Activated T-helper 17 cell treated with anti-CD3 and anti-CD28 coated beads, Interleukin-2, amount 50 U/mL, for 72 hours (primary cell): Measurements from ENCODE around the gene YPEL4. TPM values are rescaled to one million over a fixed set of nuclear protein-coding genes. Genes with fewer than 3 reads are reported as not detected.

Experiments
- ATAC-seq: fragments of 150-1000 bp; cut with Tn5 transposase; replicated peaks from 2 replicates; pipeline ENCODE4 v1.10.0; 2021; ENCODE audit warnings: mild to moderate bottlenecking, moderate library complexity
- H3K27ac Mint-ChIP-seq: one replicate; pipeline ENCODE4 v1.8.0; 2022; ENCODE audit warnings: mixed read lengths
- H3K27me3 Mint-ChIP-seq: one replicate; pipeline ENCODE4 v1.8.0; 2022; ENCODE audit warnings: mixed read lengths
- H3K36me3 Mint-ChIP-seq: one replicate; pipeline ENCODE4 v1.8.0; 2022; ENCODE audit warnings: low read depth, mild to moderate bottlenecking, mixed read lengths
- H3K4me1 Mint-ChIP-seq: one replicate; pipeline ENCODE4 v1.8.0; 2022; ENCODE audit warnings: mixed read lengths
- H3K4me3 Mint-ChIP-seq: one replicate; pipeline ENCODE4 v1.8.0; 2022; ENCODE audit warnings: mild to moderate bottlenecking, mixed read lengths
- H3K9me3 Mint-ChIP-seq: one replicate; pipeline ENCODE4 v1.8.0; 2022; ENCODE audit warnings: mixed read lengths
- total RNA-seq, 2 donors: library from RNA; stranded (reverse); gene quantifications; one replicate each; pipeline ENCODE4 v1.2.3, GENCODE V29; 2022

The YPEL4 gene
- total RNA-seq, 2 donors from 2014 or later, result 1.5 TPM; not detected in 1

GRCh38 chr11:57597916-57598830 lies 51.5 kb downstream of the YPEL4 start:
- ATAC-seq, result no peak
- no peaks in the 10 kb centered on the region for H3K9me3 Mint-ChIP-seq
- no peaks in the 10 kb centered on the region for H3K36me3 Mint-ChIP-seq
- H3K4me3 Mint-ChIP-seq, result no peak overlapping the region
- H3K27me3 Mint-ChIP-seq, result peaks cover 36% of the 10 kb centered on the region
- H3K4me1 Mint-ChIP-seq, result no peaks in the 10 kb centered on the region
- no peak overlapping the region for H3K27ac Mint-ChIP-seq

GRCh38 chr11:57597461-57597915 lies 52.2 kb downstream of the YPEL4 start, which contains the start of gene SERPING1:
TSS of gene SERPING1 (plus strand) at chr11:57597685. CDS start at chr11:57598271, 586 bp downstream.
- ATAC-seq, result no peak
- no peaks in the 10 kb centered on the region for H3K36me3 Mint-ChIP-seq
- H3K27me3 Mint-ChIP-seq, result peaks cover 40% of the 10 kb centered on the region
- H3K4me3 Mint-ChIP-seq, result no peak within 1 kb of the TSS
- H3K27ac Mint-ChIP-seq, result no peak within 1 kb of the TSS
- H3K9me3 Mint-ChIP-seq, result no peaks in the 10 kb centered on the region
- H3K4me1 Mint-ChIP-seq, result no peaks in the 10 kb centered on the region

- Mint-ChIP-seq H3K27me3 (peaks cover 40% of the 10 kb centered on the region), H3K27ac (no peak overlapping the region)
- ATAC-seq, result no peak
Measured at GRCh38 chr11:57596266-57596885, 53.3 kb downstream of the YPEL4 start.

More at GRCh38 chr11:57596266-57596885, 53.3 kb downstream of the YPEL4 start:
- no peaks in the 10 kb centered on the region for H3K4me1 Mint-ChIP-seq
- no peaks in the 10 kb centered on the region for H3K36me3 Mint-ChIP-seq
- no peak overlapping the region for H3K4me3 Mint-ChIP-seq
- H3K9me3 Mint-ChIP-seq, result no peaks in the 10 kb centered on the region

Other genes with a start within 250 kb of the YPEL4 start
- 100 to 1,000 TPM; 346 to 386 TPM for gene SLC43A3, start 222.8 kb downstream of the YPEL4 start, total RNA-seq
- gene RTN4RL2, start 189.4 kb downstream of the YPEL4 start, total RNA-seq, result under 1 TPM; 0.22 to 0.82 TPM
- gene SLC43A1, start 134.2 kb downstream of the YPEL4 start, total RNA-seq, result 10 to 100 TPM in 1 of 2 donors, 1 to 10 TPM in 1; 9.1 to 20.0 TPM
- gene TIMM10, start 119.2 kb downstream of the YPEL4 start, total RNA-seq, result 100 to 1,000 TPM in 1 of 2 donors, 10 to 100 TPM in 1; 56.4 to 125 TPM
- not detected for gene SMTNL1, start 112.3 kb downstream of the YPEL4 start, total RNA-seq
- gene UBE2L6, start 82.2 kb downstream of the YPEL4 start, total RNA-seq, result 100 to 1,000 TPM in 1 of 2 donors, 10 to 100 TPM in 1; 69.2 to 110 TPM
- not detected for gene SERPING1, start 52.2 kb downstream of the YPEL4 start, total RNA-seq
- gene CLP1, start 7.8 kb upstream of the YPEL4 start, total RNA-seq, result 10 to 100 TPM; 16.6 to 24.1 TPM
- gene ZDHHC5, start 18.2 kb upstream of the YPEL4 start, total RNA-seq, result 10 to 100 TPM; 58.2 to 79.9 TPM
- 10 to 100 TPM; 10.9 to 12.3 TPM for gene MED19, start 62.3 kb upstream of the YPEL4 start, total RNA-seq
- 10 to 100 TPM; 40.3 to 75.7 TPM for gene TMX2, start 62.7 kb upstream of the YPEL4 start, total RNA-seq
- gene SELENOH, start 91.6 kb upstream of the YPEL4 start, total RNA-seq, result 100 to 1,000 TPM; 149 to 175 TPM
- gene BTBD18, start 101.9 kb upstream of the YPEL4 start, total RNA-seq, result not detected
- 10 to 100 TPM in 1 of 2 donors, 1 to 10 TPM in 1; 4.6 to 12.5 TPM for gene CTNND1, start 111.9 kb upstream of the YPEL4 start, total RNA-seq